NCI-H1436 treated with DMSO at 0.1 percent for 48 hours (cell line): Measurements from ENCODE around the gene PCNT.

Experiments used
- DNase-seq: peaks from one replicate; lab custom pipeline; 2025; lab: John Stamatoyannopoulos, UW

Gene PCNT

GRCh38 chr21:46334351-46335140 is 10.6 kb downstream of the PCNT start:
- no peak for DNase-seq

DNA sequence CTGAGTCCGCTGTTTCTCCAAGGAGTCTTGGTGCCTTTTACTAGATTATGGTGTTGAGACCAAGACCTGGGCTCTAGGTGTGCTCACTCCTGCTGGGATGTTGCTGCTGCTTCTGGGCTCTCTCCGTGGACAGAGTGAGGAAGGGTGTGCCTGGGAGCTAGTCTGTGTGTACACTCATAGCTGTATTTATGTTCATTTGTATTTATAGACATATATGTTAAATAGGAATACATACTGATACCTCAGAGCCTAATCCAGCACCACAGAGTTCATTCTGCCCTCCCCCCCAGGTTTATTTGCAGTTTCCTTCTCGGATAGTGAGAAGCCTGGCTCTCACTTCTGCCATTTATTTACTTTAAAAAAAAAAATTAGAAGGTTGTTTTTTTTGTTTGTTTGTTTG is 12.6 kb downstream of the PCNT start:
- no peak for DNase-seq

- DNase-seq: no peak
Measured at GRCh38 chr21:46340998-46341397, 17.0 kb downstream of the PCNT start.

DNA sequence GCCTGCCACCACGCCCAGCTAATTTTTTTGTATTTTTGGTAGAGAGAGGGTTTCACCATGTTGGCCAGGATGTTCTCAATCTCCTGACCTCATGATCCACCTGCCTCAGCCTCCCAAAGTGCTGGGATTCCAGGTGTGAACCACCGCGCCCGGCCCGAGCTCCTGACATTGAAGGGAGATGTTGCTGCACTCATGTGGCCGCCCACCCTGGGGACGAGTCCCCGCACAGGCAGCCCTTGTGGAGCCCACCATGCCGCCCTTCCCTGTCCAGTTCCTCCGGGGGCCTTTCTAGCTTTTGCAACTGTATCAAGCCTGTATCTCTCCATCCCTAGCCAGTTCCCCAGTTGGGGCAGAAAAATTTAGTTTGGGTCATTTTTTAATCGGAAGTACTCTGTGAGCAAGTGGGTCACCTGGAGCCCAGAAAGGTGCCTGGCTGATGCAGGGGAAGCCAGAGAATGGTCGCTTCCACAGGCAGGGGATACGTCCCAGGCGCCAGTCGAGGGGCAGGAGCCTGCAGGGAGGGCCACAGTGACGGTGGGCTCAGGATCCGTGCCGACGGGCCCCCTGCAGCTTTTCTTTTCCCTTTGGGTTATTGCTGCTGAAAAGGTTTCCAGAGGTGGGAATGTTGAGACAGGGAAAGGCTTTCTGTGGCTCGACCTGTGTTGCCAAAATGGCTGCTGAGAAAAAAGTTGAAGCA is 20.4 kb downstream of the PCNT start:
- no peak for DNase-seq

DNA sequence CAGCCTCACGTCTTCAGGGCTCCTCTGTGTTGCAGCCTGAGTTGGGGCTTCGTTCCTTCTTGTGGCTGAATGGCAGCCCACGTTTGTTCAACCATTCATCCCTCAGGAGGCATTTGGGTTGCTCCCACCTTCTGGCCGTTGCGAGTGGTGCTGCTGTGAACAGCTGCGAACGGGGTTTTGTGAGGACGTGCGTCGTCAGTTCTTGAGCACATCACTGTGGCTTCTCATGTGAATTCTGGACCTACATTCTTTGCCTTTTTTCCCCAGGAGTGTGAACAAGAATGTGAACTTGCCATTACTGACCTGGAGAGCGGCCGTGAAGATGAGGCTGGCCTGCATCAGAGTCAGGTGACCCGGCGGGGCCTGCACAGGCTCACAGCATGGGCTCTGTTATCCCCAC is 21.9 kb downstream of the PCNT start:
- DNase-seq: no peak

DNA sequence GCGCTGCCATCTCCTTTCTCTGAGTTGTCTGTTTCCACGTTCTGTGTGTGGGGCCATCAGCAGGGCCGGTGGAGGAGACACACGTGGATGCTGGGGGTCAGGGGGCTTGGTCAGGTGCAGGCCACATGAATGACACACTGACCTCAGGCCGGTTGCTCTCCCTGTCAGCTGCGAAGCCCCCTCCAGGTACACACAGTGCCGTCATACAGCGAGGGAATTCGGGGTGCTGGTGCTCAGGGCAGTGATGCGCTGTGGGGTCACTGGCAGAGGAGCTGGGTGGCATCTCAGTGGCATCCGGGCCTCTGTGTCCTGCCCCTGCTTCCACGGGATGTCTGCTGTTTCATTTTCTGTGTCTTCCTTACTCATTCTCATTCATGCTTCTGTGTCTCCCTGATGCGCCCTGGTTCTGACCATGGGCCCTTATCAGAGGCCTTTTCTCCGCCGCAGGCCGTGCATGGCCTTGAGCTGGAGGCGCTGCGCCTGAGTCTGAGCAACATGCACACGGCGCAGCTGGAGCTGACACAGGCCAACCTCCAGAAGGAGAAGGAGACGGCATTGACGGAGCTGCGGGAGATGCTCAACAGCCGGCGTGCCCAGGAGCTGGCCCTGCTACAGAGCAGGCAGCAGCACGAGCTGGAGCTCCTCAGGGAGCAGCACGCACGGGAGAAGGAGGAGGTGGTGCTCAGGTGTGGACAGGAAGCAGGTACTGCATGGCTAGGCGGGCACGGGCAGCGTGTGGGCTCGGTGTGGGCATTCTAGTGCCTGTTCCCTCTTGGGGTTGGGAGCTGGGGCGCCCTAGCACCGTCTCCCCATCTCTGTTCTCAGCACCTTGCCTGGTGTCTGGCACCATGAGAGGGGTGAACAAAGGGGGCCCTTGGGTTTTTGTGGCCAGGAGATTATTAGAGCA is 22.6 kb downstream of the PCNT start:
- no peak for DNase-seq

GRCh38 chr21:46347203-46347550 is 23.2 kb downstream of the PCNT start:
- DNase-seq: no peak

- DNase-seq: no peak
Measured at GRCh38 chr21:46347791-46348381, 23.9 kb downstream of the PCNT start.

DNA sequence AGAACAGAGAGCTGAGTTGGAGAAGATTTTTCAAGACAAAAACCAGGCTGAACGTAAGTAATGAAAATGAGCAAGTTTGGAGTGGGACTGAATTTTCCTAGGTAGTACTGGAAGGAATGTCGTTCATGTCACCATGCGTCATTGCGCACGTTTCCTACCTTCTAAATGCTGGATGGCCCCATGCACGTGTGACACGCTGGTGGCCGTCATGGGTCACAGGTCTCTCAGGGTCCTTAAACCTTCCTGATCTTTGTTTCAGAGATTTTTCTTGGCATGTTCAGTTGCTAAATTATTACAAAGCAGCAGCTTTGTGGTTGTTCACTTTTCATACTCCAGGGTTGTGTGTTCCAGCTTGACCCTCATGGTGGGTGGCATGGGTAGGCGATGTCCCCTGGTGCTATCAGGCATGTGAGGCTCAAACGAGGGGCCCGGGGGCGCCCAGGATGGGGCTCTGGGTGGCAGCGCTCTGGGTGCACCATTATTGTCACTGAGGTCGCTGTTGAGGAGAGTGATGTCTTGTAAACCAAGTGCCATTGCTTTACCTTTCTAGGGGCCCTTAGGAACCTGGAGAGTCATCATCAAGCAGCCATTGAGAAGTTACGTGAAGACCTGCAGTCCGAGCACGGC is 25.3 kb downstream of the PCNT start:
- no peak for DNase-seq

DNA sequence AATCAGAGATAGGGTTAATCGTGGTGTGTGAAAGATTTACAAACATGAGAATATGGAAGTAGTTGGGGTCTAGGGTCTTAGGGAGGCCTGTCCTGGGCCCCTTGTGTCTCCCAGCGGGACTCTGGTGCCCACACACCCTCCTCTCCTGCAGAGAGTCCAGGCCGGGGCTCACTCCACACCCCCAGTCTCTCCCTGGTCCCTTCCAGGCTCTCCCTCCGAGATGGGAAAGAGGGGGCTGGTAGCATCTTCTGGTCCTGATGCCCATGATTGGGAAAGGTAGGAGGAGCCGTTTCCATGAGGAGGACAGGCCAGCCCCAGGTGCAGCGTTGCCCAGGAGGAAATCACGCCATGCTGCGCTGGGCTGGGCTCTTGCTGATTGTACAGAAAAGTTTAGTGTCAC is 26.6 kb downstream of the PCNT start:
- DNase-seq: no peak

DNA sequence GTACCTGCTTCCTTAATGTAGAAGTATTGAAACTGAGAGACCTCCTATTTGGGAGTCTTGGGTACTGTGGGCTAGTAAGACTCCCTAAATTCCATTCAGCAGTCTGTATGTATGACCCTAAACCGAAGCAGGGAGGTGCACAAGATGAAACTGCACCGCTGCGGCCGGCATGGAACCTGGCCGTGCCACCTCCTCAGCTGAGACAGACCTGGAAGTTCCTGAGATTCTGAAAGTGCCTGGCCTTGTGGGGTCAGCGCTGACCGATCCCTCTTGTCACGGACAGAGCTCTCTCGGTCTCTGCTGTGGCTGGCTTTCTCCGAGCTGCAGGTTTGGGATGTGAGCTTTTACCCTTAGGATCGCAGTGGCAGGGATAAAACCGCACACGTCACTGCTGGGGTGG is 27.0 kb downstream of the PCNT start:
- no peak for DNase-seq

- no peak for DNase-seq
Measured at GRCh38 chr21:46351476-46352163, 27.7 kb downstream of the PCNT start.

DNA sequence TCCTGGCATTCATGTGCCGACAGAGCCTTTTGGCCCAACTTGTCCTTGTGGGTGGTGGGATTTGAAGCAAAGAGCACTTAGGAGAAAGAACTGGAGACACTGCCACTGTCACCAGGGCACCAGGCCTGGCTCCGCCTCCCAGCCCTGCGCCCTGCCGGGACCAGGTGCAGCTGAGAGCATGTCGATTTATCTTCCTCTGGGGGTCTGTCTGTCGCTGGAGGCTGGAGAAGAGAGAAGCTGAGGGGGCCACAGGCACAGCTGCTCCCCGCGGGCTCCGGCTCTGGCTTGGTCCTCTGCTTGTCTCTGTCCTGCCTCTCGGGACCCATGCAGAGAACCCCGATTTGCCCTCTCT is 28.2 kb downstream of the PCNT start:
- DNase-seq: no peak

- no peak for DNase-seq
Measured at GRCh38 chr21:46352913-46353312, 29.0 kb downstream of the PCNT start.

DNA sequence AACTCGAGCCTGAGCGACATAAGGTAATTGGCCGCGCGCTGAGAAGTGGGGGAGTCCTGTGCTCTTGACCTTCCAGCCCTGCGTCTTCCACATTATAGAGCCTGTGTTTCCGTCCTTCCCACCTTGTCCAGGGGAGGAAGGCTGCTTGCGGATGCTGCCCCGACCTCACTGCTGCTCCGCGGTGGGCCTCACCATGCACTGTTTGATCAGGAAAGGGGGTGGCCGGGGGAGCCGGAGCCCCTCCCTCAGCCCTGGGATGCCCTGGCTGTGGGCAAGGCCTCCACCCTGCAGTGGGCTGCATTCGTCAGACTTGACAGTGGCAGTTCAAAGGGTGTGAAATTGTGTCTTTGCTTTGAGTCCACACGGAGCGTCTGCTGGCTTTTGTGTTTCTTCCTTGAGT is 30.1 kb downstream of the PCNT start:
- DNase-seq: no peak

- no peak for DNase-seq
Measured at GRCh38 chr21:46354518-46354917, 30.6 kb downstream of the PCNT start.

DNA sequence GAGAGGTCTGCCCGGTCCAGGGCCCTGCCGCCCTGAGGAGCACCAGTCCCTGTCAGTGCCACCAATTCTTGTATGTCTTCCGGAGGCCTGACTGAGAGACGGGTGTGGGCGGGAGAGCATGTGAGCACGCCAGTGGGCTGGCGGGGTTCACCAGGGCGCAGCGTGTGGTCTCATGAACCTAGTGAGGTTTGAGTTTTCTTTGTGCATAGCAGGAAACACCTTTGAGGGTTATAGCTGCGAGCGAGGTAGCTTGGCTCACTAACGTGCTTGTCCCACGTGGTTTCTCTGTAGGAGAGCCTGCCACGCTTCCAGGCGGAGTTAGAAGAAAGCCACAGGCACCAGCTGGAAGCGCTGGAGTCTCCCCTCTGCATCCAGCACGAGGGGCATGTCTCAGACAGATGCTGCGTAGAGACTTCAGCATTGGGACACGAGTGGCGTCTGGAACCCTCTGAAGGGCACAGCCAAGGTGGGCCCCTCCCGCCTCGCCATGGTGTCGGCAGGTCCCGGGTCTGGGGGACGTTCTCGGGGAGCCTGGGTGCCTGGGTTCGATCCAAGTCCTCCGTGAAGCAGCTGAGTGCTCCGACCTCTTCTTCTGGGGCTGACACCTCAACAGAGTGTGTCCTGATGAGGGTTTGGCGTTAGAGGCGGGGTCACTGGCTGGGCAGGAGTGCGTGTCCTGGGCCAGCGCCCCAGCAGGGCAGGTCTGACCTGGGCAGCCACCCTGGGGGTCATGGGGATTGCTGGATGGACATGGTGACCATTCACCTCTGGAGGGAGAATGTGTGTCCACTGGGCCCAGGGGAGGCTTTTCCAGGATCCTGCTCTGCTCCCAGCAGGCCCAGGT is 31.4 kb downstream of the PCNT start:
- DNase-seq: no peak

DNA sequence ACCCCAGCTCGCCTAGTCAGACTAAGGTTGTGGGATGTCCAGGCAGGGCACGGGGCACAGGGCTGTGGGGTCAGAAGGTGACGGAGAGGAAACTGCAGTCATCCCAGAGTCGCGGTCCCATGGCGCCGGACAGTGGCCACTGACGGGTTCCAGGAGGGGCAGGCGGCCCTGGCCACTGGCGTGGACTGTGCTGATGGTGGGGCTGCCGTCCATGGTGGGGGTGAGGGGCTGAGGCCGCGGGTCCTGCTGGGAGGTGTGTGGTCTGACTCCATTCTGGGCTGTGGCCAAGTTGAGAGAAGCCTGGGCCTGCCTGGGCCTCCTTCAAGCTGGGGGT is 32.0 kb downstream of the PCNT start:
- DNase-seq: no peak

DNA sequence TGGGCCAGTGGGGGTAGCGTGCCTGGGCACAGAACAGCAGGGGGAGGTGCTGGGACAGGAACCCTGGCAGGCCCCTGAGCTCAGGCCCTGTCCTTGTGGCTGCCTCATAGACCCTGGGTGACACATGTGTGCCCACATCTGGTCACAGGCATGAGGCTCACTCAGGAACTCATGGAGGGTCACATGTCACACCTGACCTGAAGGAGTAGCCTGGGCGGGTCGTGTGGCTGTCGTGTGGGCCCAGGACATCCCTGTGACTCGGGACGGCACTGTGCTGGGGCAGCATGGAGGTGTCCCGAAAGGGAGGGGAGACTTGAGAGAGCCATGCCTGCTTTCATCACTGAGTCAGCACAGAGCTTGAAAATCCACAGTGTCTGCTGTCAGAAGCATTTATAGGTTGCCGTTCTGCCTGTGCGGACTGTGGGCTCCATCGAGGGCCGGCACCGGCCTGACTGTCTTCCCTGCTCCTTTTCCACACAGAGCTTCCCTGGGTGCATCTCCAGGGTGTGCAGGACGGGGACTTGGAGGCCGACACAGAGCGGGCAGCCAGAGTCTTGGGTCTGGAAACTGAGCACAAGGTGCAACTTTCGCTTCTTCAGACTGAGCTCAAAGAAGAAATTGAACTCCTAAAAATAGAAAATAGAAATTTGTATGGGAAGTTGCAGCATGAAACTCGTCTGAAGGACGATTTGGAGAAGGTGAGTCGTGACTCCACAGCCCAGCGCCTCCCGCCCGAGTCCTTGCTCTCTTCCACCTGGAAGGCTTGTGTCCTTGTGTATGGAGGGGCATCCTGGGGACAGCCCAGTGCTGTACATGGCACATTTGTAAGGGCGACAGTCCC is 32.8 kb downstream of the PCNT start:
- no peak for DNase-seq

- DNase-seq: no peak
Measured at GRCh38 chr21:46357335-46357604, 33.3 kb downstream of the PCNT start.
